ENCODE data around the gene BDH2. TPM values are rescaled to one million over a fixed set of nuclear protein-coding genes. Genes with fewer than 3 reads are reported as not detected.

BDH2 gene
- total RNA-seq, 1 donor from 2014 or later, result 42.0 TPM

- TF ChIP-seq POLR2AphosphoS5 (IDR thresholded peaks at IDR 0.05; ENCODE audit: insufficient read depth in 1 of 2, low read depth in 1 of 2), result no peak
- TF ChIP-seq POLR2A (IDR thresholded peaks at IDR 0.05), result no peak
- no peak for TF ChIP-seq CTCF (IDR thresholded peaks at IDR 0.05)
- no peak overlapping the region for H3K27ac ChIP-seq
- no peak overlapping the region for H3K4me3 ChIP-seq
- H3K36me3 ChIP-seq, result peaks cover 0 to 6% of the 10 kb centered on the region in 2 donors
- H3K9me3 ChIP-seq, result no peaks in the 10 kb centered on the region
- intact Hi-C loops (cut with DNase I), result no loop called here
- H3K4me1 ChIP-seq, result no peaks in the 10 kb centered on the region
- no peak for DNase-seq (ENCODE audit: extremely low spot score in 2 of 2)
- no peaks in the 10 kb centered on the region for H3K27me3 ChIP-seq
Observed at GRCh38 chr4:103032574-103032973, 67.1 kb downstream of the BDH2 start.

GRCh38 chr4:103030791-103031190, 68.8 kb downstream of the BDH2 start:
- Histone ChIP-seq H3K27me3 (no peaks in the 10 kb centered on the region), H3K9me3 (no peaks in the 10 kb centered on the region), H3K36me3 (peaks cover 0 to under 1% of the 10 kb centered on the region in 2 donors), H3K27ac (no peak overlapping the region), H3K4me1 (no peaks in the 10 kb centered on the region), H3K4me3 (no peak overlapping the region)
- TF ChIP-seq POLR2A (IDR thresholded peaks at IDR 0.05), result no peak
- no peak for TF ChIP-seq POLR2AphosphoS5 (IDR thresholded peaks at IDR 0.05; ENCODE audit: insufficient read depth in 1 of 2, low read depth in 1 of 2)
- TF ChIP-seq CTCF (IDR thresholded peaks at IDR 0.05), result no peak
- intact Hi-C loops (cut with DNase I), result no loop called here
- DNase-seq (ENCODE audit: extremely low spot score in 2 of 2), result no peak

GRCh38 chr4:103029300-103029699, 70.3 kb downstream of the BDH2 start:
- Histone ChIP-seq H3K9me3 (no peaks in the 10 kb centered on the region), H3K4me3 (no peak overlapping the region), H3K4me1 (no peaks in the 10 kb centered on the region), H3K36me3 (no peaks in the 10 kb centered on the region), H3K27me3 (no peaks in the 10 kb centered on the region), H3K27ac (no peak overlapping the region)
- no peak for DNase-seq (ENCODE audit: extremely low spot score in 2 of 2)
- TF ChIP-seq CTCF (IDR thresholded peaks at IDR 0.05) (no peak), POLR2A (IDR thresholded peaks at IDR 0.05) (no peak), POLR2AphosphoS5 (IDR thresholded peaks at IDR 0.05; ENCODE audit: insufficient read depth in 1 of 2, low read depth in 1 of 2) (no peak)
- intact Hi-C loops (cut with DNase I), result no loop called here

Other genes starting within 250 kb of the BDH2 start
- 11.3 TPM for gene CISD2, start 230.8 kb downstream of the BDH2 start, total RNA-seq
- not detected for gene SLC9B1, start 80.1 kb downstream of the BDH2 start, total RNA-seq
- gene SLC9B2, start 23.1 kb downstream of the BDH2 start, total RNA-seq, result 23.3 TPM
- gene CENPE, start 98.5 kb upstream of the BDH2 start, total RNA-seq, result 2.2 TPM

All from vagina (tissue), 2 donors.